Mammary epithelial cell (primary cell): ENCODE results near the gene BAHD1.

Experiments used
- EZH2 ChIP-seq: IDR thresholded peaks from 2 replicates; pipeline ENCODE4 v1.6.1; 2012; ENCODE audit warnings: low read length, inconsistent platforms, borderline replicate concordance
- TF ChIP-seq, protein P1 (sequence below), 2 donors: IDR thresholded peaks in 1 of 2; conservative IDR thresholded peaks in 1 of 2; 2 replicates each; pipeline ENCODE4 v1.5.1; 2011 to 2012; ENCODE audit warnings: inconsistent platforms in 2 of 2, low read length in 2 of 2, mild to moderate bottlenecking in 2 of 2, control low read depth in 1 of 2, low read depth in 1 of 2; ENCODE audit not compliant: insufficient read depth in 1 of 2; ENCODE audit errors: extremely low read depth in 1 of 2

GRCh38 chr15:40441565-40442531, 1.1 kb downstream of the BAHD1 start:
- TF ChIP-seq, protein P1, sequence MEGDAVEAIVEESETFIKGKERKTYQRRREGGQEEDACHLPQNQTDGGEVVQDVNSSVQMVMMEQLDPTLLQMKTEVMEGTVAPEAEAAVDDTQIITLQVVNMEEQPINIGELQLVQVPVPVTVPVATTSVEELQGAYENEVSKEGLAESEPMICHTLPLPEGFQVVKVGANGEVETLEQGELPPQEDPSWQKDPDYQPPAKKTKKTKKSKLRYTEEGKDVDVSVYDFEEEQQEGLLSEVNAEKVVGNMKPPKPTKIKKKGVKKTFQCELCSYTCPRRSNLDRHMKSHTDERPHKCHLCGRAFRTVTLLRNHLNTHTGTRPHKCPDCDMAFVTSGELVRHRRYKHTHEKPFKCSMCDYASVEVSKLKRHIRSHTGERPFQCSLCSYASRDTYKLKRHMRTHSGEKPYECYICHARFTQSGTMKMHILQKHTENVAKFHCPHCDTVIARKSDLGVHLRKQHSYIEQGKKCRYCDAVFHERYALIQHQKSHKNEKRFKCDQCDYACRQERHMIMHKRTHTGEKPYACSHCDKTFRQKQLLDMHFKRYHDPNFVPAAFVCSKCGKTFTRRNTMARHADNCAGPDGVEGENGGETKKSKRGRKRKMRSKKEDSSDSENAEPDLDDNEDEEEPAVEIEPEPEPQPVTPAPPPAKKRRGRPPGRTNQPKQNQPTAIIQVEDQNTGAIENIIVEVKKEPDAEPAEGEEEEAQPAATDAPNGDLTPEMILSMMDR (conservative IDR thresholded peaks at IDR 0.05 in 1 of 2, IDR thresholded peaks at IDR 0.05 in 1 of 2; ENCODE audit: extremely low read depth in 1 of 2, insufficient read depth in 1 of 2, low read depth in 1 of 2, low read length in 2 of 2) = no peak
- TF ChIP-seq EZH2 = no peak
